ENCODE results near the gene BMP2K. TPM values are rescaled to one million over a fixed set of nuclear protein-coding genes. Genes with fewer than 3 reads are reported as not detected.

Gene BMP2K
- total and polyA plus RNA-seq, 12 donors: 4.9 to 36.5 (median 28.1) TPM

GRCh38 chr4:78756776-78757175, 19.4 kb upstream of the BMP2K start:
- DNase-seq: no peak
- H3K27me3 ChIP-seq: no peaks in the 10 kb centered on the region
- no peak overlapping the region for H3K27ac ChIP-seq
- no peak for TF ChIP-seq CTCF (IDR thresholded peaks at IDR 0.05)
- 96 to 100% methylated on average over 1 of the region's 1 CpG for WGBS, 2 donors
- no peak overlapping the region for H3K4me3 ChIP-seq
- H3K9me3 ChIP-seq: no peaks in the 10 kb centered on the region
- intact Hi-C loops (cut with DNase I): loop anchor here in 1 of 10 donors (10.0 kb wide), 1 partner anchor 62 kb away; no protein-coding TSS in a partner anchor
- no peak for ATAC-seq
- H3K36me3 ChIP-seq: no peaks in the 10 kb centered on the region
- H3K4me1 ChIP-seq: no peaks in the 10 kb centered on the region

- no peaks in the 10 kb centered on the region for H3K9me3 ChIP-seq
- no peaks in the 10 kb centered on the region for H3K4me1 ChIP-seq
- ATAC-seq: no peak
- no peak overlapping the region for H3K27ac ChIP-seq
- H3K4me3 ChIP-seq: no peak overlapping the region
- no peaks in the 10 kb centered on the region for H3K36me3 ChIP-seq
- WGBS, 2 donors: 92 to 100% methylated on average over 1 of the region's 1 CpG
- no peak for DNase-seq
- TF ChIP-seq CTCF (IDR thresholded peaks at IDR 0.05): no peak
- no peaks in the 10 kb centered on the region for H3K27me3 ChIP-seq
- intact Hi-C loops (cut with DNase I): loop anchor here in 1 of 10 donors (10.0 kb wide), 1 partner anchor 63 kb away; no protein-coding TSS in a partner anchor
These were observed 18.6 kb upstream of the BMP2K start for GRCh38 chr4:78757574-78757973.

- Histone ChIP-seq H3K9me3 (no peaks in the 10 kb centered on the region), H3K4me3 (no peak overlapping the region), H3K27me3 (no peaks in the 10 kb centered on the region), H3K36me3 (no peaks in the 10 kb centered on the region), H3K4me1 (no peaks in the 10 kb centered on the region), H3K27ac (no peak overlapping the region)
- DNase-seq (no peak), ATAC-seq (no peak)
- intact Hi-C loops (cut with DNase I): loop anchor here in 1 of 10 donors (10.0 kb wide), 1 partner anchor 63 kb away; no protein-coding TSS in a partner anchor
- 91 to 95% methylated on average over 1 of the region's 1 CpG for WGBS, 2 donors
- no peak for TF ChIP-seq CTCF (IDR thresholded peaks at IDR 0.05)
These were observed 18.1 kb upstream of the BMP2K start for GRCh38 chr4:78758085-78758484.

DNA sequence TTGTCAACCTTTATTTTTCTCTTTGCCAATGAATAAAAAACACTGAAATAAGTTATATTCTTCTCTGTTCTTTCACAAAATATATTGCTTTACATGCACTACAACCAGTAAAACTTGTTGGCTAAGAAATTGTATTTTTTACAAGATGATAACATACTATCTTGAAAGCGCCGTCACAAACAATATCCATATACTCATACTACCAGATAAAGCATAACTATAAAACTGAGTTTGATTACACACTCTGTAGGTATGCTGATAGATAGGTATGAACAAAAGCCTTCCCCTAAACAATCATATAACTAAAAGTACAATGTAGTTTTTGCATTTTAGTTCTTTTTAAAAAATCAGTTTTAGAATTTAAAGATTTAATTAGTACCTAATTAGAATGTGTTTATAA, 13.6 kb upstream of the BMP2K start:
- Histone ChIP-seq H3K36me3 (no peaks in the 10 kb centered on the region), H3K4me3 (no peak overlapping the region), H3K4me1 (peaks cover 0 to 17% (median 8%) of the 10 kb centered on the region in 9 donors), H3K27me3 (no peaks in the 10 kb centered on the region), H3K9me3 (no peaks in the 10 kb centered on the region), H3K27ac (no peak overlapping the region)
- intact Hi-C loops (cut with DNase I): no loop called here
- ATAC-seq (no peak), DNase-seq (no peak)
- 84 to 87% methylated on average over 2 of the region's 2 CpGs for WGBS, 2 donors
- no peak for TF ChIP-seq CTCF (IDR thresholded peaks at IDR 0.05)
